PFSK-1 (cell line): ENCODE measurements around the gene NRAS.

Experiments used
- POLR2AphosphoS5 ChIP-seq: IDR thresholded peaks from 2 replicates; pipeline ENCODE4 v1.6.1; 2012; ENCODE audit warnings: low read depth, mild to moderate bottlenecking, control low read depth, low read length, moderate library complexity
- REST ChIP-seq, 2 experiments: IDR thresholded peaks; 2 replicates each; pipeline versions ENCODE4 v1.6.1 to v1.8.0; 2011 to 2012; ENCODE audit warnings: low read depth in 2 of 2, low read length in 2 of 2, control low read depth in 1 of 2, inconsistent platforms in 1 of 2, mild to moderate bottlenecking in 1 of 2, moderate library complexity in 1 of 2; ENCODE audit not compliant: insufficient read depth in 1 of 2

- TF ChIP-seq POLR2AphosphoS5 (no peak), REST (IDR thresholded peaks at IDR 0.05; ENCODE audit: insufficient read depth in 1 of 2, low read depth in 2 of 2, low read length in 2 of 2) (no peak)
These were observed 23.6 kb downstream of the NRAS start for GRCh38 chr1:114692947-114693346.
